WERI-Rb-1 (cell line): Measurements from ENCODE around the gene CERKL.
A peak's percentile ranks its signal among the peaks of the same experiment; 100 is the strongest.

Experiments used
- DNase-seq: peaks from one replicate; pipeline ENCODE4 v3.0.0-alpha.2; 2020
- H3K27ac ChIP-seq: fragments of 250-450 bp; sonication (Bioruptor Pico); 2 replicates; pipeline ENCODE4 v1.5.1; 2020; ENCODE audit warnings: mild to moderate bottlenecking, moderate library complexity
- H3K27me3 ChIP-seq: fragments of 250-450 bp; sonication (Bioruptor Pico); 2 replicates; pipeline ENCODE4 v1.5.1; 2021; ENCODE audit warnings: mild to moderate bottlenecking, low read depth, moderate library complexity; ENCODE audit not compliant: insufficient read depth, severe bottlenecking
- H3K36me3 ChIP-seq: fragments of 250-450 bp; sonication (Bioruptor Pico); 2 replicates; pipeline ENCODE4 v1.5.1; 2020; ENCODE audit warnings: mild to moderate bottlenecking, moderate library complexity
- H3K4me3 ChIP-seq: 2 replicates; pipeline ENCODE4 v1.5.1; 2011; ENCODE audit warnings: low read depth, mild to moderate bottlenecking, control low read depth, low read length
- H3K9me3 ChIP-seq: fragments of 250-450 bp; sonication (Bioruptor Pico); 2 replicates; pipeline ENCODE4 v1.5.1; 2021; ENCODE audit warnings: mild to moderate bottlenecking, moderate library complexity; ENCODE audit not compliant: severe bottlenecking
- CTCF ChIP-seq: IDR thresholded peaks from 2 replicates; pipeline ENCODE4 v1.5.1; 2011; ENCODE audit warnings: low read depth, mild to moderate bottlenecking, control low read depth, inconsistent platforms, low read length

CERKL gene

GRCh38 chr2:181581534-181581933, 75.4 kb downstream of the CERKL start:
- Histone ChIP-seq H3K27ac (no peak overlapping the region), H3K36me3 (no peaks in the 10 kb centered on the region), H3K27me3 (no peaks in the 10 kb centered on the region), H3K4me3 (no peak overlapping the region), H3K9me3 (no peaks in the 10 kb centered on the region)
- TF ChIP-seq CTCF = peak; percentile 71
- DNase-seq = peak; percentile 56

DNA sequence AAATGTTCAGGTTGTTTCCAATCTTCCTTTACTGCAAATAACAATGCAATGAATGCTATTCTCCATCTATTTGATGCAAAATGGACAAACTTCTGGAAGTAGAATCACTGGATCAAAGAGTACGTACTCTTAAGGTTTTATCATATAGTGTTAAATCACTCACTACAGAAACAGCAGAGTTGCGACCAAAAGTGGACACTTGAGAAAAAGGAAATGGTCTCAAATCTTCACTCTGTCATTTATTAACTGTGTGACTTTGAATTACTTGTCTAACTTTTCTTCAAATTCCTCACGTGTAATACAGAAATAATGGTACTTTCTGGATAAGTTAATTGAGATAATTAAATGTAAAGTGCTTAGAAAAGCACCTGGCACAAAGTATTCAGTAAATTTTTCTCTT, 78.1 kb downstream of the CERKL start:
- Histone ChIP-seq H3K4me3 (no peak overlapping the region), H3K9me3 (no peaks in the 10 kb centered on the region), H3K36me3 (no peaks in the 10 kb centered on the region), H3K27ac (no peak overlapping the region), H3K27me3 (no peaks in the 10 kb centered on the region)
- no peak for DNase-seq
- no peak for TF ChIP-seq CTCF

DNA sequence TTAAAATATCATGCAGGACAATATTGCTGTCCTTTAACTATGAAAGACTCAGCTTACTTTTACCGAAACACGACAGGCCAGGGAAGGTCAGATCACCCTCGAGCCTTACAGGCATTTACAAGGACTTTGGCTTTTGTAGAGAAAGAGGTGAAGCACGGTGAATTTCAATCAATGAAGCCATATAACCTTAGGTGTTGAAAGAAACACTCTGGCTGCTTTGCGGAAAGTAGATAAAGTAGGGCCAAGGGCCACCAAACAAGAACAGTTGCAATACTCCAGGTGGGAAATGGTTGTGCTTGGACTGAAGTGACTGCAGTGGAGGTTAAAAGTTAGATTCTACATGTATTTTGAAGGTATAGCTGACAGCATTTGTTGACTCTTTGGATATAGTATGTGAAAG, 80.5 kb downstream of the CERKL start:
- Histone ChIP-seq H3K36me3 (no peaks in the 10 kb centered on the region), H3K9me3 (no peaks in the 10 kb centered on the region), H3K27ac (no peak overlapping the region; the same call in 1 of the 2 replicates), H3K4me3 (no peak overlapping the region), H3K27me3 (no peaks in the 10 kb centered on the region)
- DNase-seq = no peak
- TF ChIP-seq CTCF = no peak

DNA sequence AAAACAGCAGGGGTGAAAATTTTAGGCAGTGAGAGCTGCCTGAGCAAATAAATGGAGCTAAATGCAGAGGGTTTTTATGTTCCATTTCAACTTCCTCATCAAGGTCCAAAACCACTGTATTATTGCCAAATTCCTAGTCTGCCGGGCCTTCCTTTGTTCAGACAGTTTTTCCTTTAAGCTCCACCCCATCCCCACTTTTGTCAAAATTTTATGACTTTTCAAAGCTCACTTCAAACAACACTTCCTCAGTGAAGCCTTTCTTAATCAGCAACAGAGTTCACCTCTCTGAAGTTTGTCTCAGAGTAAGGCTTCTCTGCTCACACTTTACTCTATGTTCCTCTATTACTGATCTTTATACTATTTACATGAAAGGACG, 81.3 kb downstream of the CERKL start:
- H3K4me3 ChIP-seq = no peak overlapping the region
- H3K27me3 ChIP-seq = no peaks in the 10 kb centered on the region
- no peak for TF ChIP-seq CTCF
- DNase-seq = no peak
- H3K36me3 ChIP-seq = no peaks in the 10 kb centered on the region
- peak overlapping the region; percentile 66 for H3K27ac ChIP-seq
- no peaks in the 10 kb centered on the region for H3K9me3 ChIP-seq

DNA sequence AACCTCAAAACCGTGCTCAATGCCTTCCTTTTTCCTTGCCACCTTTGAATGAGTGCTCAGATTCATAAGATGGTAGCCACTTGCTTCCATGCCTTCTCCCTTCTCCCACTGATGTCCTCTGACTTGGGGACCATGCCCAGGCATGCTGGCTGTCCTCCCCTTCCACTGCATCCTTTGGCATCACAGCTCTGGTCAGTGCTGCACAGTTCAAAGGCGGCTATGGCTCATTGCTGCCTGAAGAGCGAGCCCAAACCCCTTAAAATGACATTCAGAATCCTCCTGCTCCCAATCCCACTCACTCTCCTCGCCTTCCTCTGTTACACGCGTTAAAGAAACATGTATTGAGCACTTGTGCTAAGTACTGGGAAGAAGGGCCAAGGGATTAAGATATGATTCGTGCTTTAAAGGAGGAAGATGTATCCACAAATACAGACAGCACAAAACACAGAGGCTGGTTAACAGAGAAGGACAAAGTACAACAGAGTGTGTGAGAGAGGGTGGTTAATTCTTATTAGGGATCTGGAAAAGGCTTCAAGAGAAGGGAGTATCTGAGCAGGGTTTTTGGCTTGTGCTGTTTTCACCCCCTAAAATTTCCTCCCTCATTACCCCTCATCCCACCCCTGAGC, 81.8 kb downstream of the CERKL start:
- peak; percentile 49; the same call in 1 of the 2 replicates for TF ChIP-seq CTCF
- H3K27me3 ChIP-seq = no peaks in the 10 kb centered on the region
- peak; percentile 73 for DNase-seq
- H3K9me3 ChIP-seq = no peaks in the 10 kb centered on the region
- no peaks in the 10 kb centered on the region for H3K36me3 ChIP-seq
- H3K4me3 ChIP-seq = no peak overlapping the region
- H3K27ac ChIP-seq = peak overlapping the region; percentile 66

DNA sequence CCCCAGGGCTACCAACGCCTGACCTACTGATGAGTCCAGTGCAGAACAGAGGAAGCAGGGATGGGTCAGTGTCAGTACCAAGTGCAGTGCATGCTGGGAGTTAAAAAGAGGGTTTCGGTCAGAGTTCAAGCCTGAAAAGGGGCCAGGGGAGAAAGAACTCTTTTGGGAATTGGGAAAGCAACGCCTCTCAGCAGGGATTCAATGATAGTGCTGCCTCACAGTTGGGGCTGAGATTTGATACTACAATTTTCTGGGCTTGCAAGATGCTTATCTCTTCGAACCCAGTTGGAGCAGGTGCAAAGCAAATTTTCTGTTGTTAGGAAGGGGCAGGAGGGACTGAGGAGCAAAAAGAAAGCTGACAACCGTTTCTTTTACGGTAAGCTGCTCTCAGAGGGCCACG, 82.6 kb downstream of the CERKL start:
- H3K9me3 ChIP-seq = no peaks in the 10 kb centered on the region
- H3K4me3 ChIP-seq = no peak overlapping the region
- no peak for TF ChIP-seq CTCF
- peak overlapping the region; percentile 66 for H3K27ac ChIP-seq
- H3K27me3 ChIP-seq = no peaks in the 10 kb centered on the region
- no peak for DNase-seq
- H3K36me3 ChIP-seq = no peaks in the 10 kb centered on the region
